ENCODE data around the gene TSC22D3.
"Not testable (repeated sequence)": the region's sequence is repeated elsewhere in the genome, so short reads cannot be mapped to it uniquely, and the experiment has no call there.

Gene TSC22D3

DNA sequence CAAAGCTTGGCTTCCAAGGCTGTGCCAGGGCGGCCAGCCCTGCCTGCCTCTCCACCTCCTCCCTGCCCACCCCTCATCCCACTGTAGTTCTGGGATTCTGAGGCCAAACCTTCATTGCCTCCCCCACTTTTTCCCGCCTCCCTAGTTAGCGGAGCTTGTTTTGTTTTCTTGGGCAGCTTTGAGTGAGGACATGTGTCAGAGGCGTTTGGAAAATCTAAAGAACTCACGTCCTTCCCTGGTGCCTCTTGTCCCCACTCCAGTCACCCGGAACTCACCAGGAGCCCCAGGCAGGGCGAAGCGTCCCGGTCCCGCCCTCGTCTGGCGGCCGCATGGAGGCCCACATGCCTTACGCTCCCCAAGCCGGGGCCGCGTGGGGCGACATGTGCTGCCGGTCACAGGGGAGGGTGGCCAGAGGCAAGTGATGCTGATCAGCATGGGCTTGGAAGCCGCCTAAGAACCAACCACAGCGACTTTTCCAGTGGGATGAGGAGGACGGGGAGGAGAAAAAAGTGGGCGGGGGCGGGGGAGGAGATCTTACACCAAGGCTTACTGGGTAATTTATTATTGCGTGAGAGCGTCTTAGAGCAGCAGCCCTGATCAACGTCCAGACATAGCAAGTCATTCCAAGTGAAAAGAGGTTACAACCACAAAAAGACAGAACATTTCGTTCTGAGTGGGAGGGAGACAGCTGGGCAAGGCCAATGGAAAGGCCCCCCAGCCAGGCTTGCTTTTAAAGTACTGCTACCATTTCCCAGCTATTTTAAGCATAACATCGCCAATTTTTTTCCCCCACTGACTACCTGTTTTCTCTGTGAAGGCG lies 98.8 kb downstream of the TSC22D3 start:
- peak; percentile 89 for DNase-seq

DNA sequence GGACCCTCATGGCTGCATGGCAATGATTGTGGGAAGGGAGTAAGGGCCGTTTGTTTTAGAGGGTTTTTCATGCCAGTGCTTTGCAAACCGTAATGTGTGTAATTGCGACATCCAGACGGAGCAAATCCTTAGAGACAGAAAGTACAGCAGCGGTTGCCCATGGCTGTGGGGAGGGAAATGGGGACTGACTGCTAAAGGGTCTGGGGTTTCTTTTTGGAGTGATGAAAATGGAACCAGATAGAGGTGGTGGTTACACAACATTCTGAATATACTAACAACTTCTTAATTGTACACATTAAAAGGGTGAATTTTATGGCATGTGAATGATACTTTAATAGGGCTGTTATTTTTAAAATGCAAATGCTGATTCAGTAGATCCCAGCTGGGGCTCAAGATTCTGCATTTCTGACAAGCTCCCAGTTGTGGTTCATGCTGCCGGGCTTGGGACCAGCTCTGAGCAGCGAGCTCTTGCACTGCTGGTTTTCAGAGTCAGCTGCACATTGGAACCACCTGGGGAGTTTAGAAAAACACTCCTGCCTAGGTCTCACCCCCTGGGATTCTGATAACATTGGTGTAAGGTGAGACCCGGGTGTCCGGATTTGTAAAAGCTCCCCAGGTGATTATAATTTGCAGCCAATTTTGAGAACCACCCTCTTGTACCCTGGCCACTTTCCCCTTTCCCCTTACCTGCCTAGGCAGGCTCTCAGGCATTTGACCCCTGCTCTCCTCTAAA lies 99.6 kb downstream of the TSC22D3 start:
- DNase-seq = no peak

DNA sequence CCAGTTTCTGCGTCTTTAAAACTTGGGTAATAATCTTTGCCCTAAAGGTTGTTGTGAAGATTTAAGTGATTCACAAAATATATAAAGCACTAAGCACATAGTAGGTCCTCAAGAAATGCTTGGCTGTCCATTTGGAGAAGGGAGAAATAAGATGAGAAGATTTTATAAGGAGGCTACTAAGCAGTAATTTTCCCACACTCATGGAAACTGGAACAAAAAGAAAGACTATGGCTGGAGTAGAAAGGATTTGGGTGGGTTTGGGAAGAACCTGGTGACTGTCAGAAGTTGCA lies 100.3 kb downstream of the TSC22D3 start:
- DNase-seq = no peak

DNA sequence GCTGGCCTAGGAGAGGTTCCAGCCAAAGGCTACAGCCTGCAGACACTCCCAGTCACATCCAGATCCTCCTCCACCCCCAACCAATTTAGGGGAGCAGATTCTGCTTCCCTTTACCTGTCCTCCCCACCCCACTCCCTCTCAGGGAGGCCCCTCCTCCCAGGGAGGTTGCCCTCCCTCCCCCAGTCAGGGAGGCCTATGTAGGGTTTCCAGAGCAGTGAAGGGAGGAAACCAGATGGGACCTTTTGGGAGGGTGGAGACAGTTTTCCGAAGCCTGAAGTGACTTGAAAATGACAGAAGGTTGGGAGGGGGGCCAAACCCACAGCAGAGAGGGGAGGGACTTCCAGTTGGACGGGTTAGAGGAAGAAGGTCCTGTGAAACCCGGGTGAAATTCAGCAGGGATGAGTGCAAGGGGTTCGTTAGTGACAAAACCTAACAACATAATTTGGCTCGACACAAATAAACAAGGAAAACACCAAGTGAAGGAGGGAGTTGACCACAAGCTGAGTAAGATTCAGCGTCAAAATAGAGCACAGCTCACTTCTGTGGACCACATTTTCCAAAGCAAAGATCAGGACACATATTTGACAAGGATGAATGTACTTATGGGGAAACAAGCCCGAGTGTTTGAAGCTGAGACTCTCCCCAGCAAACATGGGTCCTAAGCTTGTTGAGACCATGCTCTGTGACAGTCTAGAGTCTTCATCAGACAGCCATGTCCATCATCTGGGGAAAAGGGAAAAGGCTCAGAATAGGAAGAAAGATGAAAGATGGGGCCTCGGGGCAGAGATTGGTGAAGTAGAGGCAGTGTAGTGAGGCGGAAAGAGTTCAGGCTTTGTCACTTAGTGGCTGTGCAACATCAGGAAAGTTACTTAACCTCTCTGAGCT lies 100.9 kb downstream of the TSC22D3 start:
- no peak for DNase-seq

DNA sequence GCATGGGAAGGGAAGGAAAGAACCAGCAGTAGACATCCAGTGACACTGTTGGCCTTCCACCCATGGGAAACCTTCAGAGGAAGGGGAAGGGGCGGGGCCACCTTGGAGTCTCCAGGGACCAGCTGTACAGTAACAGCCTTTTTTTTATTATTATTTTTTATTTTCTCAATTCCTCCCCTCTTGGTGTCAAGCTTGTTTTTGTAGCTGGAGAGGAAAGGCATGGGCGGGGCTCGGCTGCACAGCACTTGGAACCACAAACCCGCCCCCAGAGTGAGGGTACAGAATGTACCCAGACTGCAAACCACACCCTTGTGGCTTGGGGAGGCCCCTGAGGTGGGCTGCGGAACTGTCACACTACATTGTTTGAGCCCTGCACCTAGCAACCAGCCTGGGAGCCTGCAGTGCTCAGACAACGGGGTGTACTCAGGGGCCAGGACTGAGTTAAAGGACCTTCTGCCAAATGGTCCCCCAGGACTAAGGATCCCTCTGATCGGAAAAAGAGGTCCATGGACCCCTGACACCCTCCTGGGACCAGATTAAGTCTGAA lies 101.6 kb downstream of the TSC22D3 start:
- DNase-seq = no peak

DNA sequence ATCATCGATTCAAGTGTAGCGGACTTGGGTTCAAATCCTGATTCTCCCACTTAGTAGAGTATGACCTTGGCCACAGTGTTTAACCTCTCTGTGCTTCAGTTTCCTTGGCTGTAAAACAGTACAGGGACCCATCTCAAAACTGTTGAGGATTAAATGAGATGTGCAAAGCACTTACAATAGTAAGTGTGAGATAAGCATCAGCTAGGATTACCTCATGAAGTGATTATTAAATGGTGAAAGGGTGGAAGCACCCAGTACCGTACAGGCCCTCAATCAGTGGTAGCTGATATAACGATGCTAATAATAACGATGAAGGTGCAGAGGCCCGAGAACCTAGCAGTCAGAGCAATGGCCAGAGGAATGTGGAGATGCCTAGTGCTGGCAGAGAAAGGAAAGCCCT lies 102.2 kb downstream of the TSC22D3 start:
- no peak for DNase-seq

DNA sequence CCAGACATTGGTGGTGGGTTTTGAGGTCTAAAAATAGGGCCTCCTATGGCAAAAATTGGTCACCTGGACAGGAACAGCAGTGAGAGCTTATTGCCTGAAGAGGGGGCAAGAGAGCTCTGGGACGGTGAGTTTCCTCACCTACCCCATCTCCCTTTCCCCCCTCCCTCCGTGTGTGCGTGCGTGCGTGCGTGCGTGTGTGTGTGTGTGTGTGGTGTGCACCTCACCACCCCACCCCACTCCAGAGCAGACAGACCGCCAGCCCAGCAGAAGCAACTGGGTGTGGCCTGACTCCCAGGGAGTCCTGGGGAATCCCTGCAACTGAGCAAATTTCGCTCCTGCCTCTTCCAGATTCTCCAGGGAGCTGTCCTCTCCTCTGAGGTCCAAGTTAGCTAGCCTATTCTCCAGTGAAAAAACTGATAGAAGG lies 102.6 kb downstream of the TSC22D3 start:
- DNase-seq = peak; percentile 74

DNA sequence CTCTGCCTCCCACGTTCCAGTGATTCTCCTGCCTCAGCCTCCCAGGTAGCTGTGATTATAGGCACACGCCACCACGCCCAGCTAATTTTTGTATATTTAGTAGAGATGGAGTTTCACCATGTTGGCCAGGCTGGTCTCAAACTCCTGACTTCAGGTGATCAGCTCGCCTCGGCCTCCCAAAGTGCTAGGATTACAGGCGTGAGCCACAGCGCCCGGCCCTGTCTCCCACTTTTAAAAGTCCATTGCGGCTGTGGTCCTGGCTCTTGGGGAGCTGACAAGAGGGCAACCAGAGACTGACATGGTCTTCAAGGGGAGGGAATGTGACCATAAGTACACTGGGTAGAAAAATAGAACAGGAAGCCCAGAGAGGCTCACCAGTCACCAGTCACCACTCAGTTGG lies 104.3 kb downstream of the TSC22D3 start:
- not testable (repeated sequence) for DNase-seq

DNA sequence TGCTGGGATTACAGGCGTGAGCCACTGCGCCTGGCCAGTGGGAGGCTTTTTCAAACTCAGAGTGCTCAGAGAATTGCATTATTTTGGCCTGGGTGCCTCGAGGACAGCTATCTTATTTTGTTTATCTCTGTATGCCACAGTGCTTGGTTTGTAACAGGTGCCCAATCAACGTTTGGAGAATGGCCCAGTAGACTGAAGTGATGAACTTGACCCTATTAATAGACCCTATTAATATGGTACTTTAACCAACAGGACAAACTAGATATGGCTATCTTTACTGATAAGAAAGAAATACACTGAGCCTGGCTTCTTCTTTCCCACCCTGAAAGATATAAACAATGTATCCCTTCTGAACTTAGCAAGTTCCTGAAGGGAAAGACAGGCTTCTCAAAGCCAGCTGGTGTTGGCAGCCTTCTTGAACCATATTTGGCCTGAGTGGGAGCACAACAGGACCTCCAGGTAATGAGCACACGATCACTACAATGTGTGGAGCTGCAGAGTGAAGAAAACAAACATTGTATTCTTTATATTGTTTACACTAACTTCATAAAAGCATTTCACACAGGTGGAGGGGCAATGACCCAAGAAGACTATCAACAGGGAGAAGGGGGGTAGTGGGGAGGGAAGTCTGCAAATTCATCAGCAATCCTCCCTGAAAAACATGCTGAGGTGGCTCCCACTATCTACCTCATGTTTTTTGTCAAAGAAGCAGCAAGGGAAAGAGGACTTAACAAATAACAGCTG lies 105.5 kb downstream of the TSC22D3 start:
- DNase-seq = no peak

DNA sequence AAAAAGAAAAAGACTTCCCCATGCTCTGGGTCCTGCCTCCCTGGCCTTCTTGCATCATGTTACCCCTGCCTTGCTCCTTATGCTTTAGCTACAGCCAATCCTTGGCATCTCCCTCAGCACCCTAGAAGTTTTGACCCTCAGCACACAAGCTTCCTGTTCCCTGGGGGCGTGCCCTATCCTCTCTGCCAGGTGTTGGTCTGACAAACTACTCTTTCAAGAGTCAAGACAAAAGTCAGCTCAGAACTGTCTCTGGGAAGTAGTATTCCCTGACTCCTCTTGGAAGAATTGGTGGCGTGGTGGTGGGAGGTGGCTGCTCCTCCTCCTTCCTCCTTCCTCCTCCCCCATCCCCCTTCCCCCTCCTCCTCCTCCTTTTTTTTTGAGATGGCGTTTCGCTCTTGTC lies 106.3 kb downstream of the TSC22D3 start:
- DNase-seq = no peak

DNA sequence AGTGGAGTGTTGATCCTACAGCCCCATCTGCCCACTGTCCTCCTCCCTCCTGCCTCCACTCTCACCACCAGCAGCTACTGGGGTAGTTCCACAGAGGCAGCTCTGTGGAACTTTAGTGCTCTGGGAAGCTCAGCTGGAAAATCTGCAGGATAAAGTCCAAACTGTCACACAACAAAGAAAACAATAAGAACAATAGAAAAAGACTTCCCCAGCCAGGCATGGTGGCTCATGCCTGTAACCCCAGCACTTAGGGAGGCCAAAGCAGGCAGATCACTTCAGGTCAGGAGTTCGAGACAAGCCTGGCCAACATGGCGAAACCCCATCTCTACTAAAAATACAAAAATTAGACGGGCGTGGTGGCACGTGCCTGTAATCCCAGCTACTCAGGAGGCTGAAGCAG lies 106.9 kb downstream of the TSC22D3 start:
- DNase-seq = not testable (repeated sequence)

DNA sequence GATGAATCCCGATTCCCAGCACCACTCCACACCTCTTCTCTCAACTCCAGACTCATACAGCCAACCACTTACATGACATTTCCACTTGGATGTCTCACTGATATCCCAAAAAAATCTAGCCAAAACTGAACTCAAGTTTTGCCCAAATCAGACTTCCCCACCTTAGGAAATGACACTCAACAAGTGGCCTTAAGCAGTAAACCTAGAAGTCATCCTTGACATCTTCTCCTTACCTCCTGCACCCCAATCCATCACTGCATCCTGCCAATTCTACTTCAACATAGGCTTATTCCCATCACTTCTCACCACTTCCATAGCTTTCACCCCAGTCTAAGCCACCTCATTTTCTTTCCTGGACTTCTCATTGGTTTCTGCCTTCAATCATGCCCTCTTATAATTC lies 108.2 kb downstream of the TSC22D3 start:
- no peak for DNase-seq

DNA sequence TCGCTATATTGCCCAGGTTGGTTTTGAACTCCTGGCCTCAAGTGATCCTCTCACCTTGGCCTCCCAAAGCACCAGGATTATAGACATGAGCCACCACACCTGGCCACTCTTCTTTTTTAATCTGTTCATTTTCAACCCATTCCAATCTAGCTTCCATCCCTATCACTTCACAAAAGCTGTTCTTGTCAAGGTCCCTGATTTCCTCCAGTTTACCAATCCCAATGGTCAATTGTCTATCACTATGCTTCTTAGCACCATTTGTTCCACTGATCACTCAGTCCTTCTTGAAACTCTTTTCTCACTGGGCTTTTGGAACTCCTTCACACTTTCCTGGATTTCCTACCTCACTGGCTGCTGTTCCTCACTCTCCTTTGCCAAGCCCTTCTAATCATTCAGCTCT lies 108.7 kb downstream of the TSC22D3 start:
- no peak for DNase-seq
